HepG2 (cell line): ENCODE data around the gene CTCF. TPM values are rescaled to one million over a fixed set of nuclear protein-coding genes. Genes with fewer than 3 reads are reported as not detected.

ENCODE experiments used
- ATAC-seq: fragments of 200-7000 bp; cut with Tn5 transposase; 3 replicates; pipeline ENCODE4 v1.9.1; 2020; ENCODE audit warnings: mild to moderate bottlenecking, moderate library complexity
- BruUV-seq: library from RNA; stranded (reverse); fragments of 400-500 nt; replicated peaks from 2 replicates; lab custom pipeline; 2021; lab: Mats Ljungman, UMichigan
- CTCF ChIA-PET: fragments of 300-600 bp; formaldehyde crosslinking; extraction: SDS; loops from one replicate; lab custom pipeline; 2021; ENCODE audit warnings: low total read pairs, inconsistent platforms, low intra/inter-chr PET ratio; lab: Yijun Ruan, JAX
- POLR2A ChIA-PET: fragments of 350-600 bp; sonication (Branson Sonifier 250); formaldehyde crosslinking; loops from one replicate; lab custom pipeline; 2020; ENCODE audit warnings: antibody characterized with exemption, inconsistent platforms; lab: Yijun Ruan, JAX
- DNase-seq: peaks from one replicate; pipeline ENCODE4 v3.0.0-alpha.2; 2015; ENCODE audit warnings: low spot score
- FAIRE-seq: peaks from 3 replicates; lab custom pipeline; 2011; peaks lifted over from hg19 to GRCh38; lab: Jason Lieb, UNC
- H2AFZ ChIP-seq: one replicate; pipeline ENCODE4 v1.6.1; 2011; ENCODE audit warnings: low read length, inconsistent platforms
- H3K27ac ChIP-seq: fragments of 300-600 bp; 3 replicates; pipeline ENCODE4 v1.8.0; 2011; ENCODE audit warnings: mixed run types, mild to moderate bottlenecking, mixed read lengths, low read length, inconsistent platforms; ENCODE audit not compliant: insufficient read depth; ENCODE audit errors: extremely low read length
- H3K27me3 ChIP-seq, 2 experiments: fragments of 200-600 bp in 1 of 2; 2 replicates in 1 of 2; 3 replicates in 1 of 2; pipeline versions ENCODE4 v1.6.0 to v1.8.0; 2011; ENCODE audit warnings: low read length in 2 of 2, mild to moderate bottlenecking in 2 of 2, moderate library complexity in 2 of 2, inconsistent platforms in 1 of 2; ENCODE audit not compliant: insufficient read depth in 2 of 2, control insufficient read depth in 1 of 2
- H3K36me3 ChIP-seq, 2 experiments: fragments of 200-600 bp in 1 of 2; replicated peaks in 1 of 2; 2 replicates in 1 of 2; 3 replicates in 1 of 2; pipeline versions ENCODE4 v1.5.1 to v1.8.0; 2011; ENCODE audit warnings: low read length in 2 of 2, inconsistent platforms in 1 of 2; ENCODE audit not compliant: insufficient read depth in 2 of 2, control insufficient read depth in 1 of 2
- H3K4me1 ChIP-seq: 2 replicates; pipeline ENCODE4 v1.5.1; 2012; ENCODE audit warnings: low read length, inconsistent platforms; ENCODE audit not compliant: insufficient read depth
- H3K4me2 ChIP-seq: 2 replicates; pipeline ENCODE4 v1.6.0; 2011; ENCODE audit warnings: low read depth, low read length, inconsistent platforms
- H3K4me3 ChIP-seq, 3 experiments: fragments of 200-600 bp in 1 of 3; sonication (generic), shearing (Covaris generic) in 1 of 3; replicated peaks in 1 of 3; 2 replicates each; pipeline ENCODE4 v1.5.1; 2011 to 2016; ENCODE audit warnings: low read length in 3 of 3, inconsistent platforms in 2 of 3, low read depth in 2 of 3, mild to moderate bottlenecking in 2 of 3, control low read depth in 1 of 3, mixed read lengths in 1 of 3; ENCODE audit not compliant: insufficient read depth in 1 of 3
- H3K79me2 ChIP-seq: one replicate; pipeline ENCODE4 v1.6.1; 2011; ENCODE audit warnings: low read length, inconsistent platforms; ENCODE audit not compliant: insufficient read depth
- H3K9ac ChIP-seq: 2 replicates; pipeline ENCODE4 v1.6.0; 2011; ENCODE audit warnings: mild to moderate bottlenecking, low read depth, low read length, inconsistent platforms; ENCODE audit not compliant: insufficient read depth
- H3K9me3 ChIP-seq: 2 replicates; pipeline ENCODE4 v1.5.1; 2012; ENCODE audit warnings: mild to moderate bottlenecking, low read length
- H4K20me1 ChIP-seq: 2 replicates; pipeline ENCODE4 v1.6.0; 2011; ENCODE audit warnings: inconsistent platforms, mild to moderate bottlenecking, low read length, moderate library complexity; ENCODE audit not compliant: insufficient read depth
- CBX2 ChIP-seq, 2 experiments: fragments of 200-600 bp in 1 of 2; sonication (generic); formaldehyde crosslinking in 1 of 2; IDR thresholded peaks; 2 replicates each; pipeline versions ENCODE4 v1.7.0 to v1.8.1; 2018 to 2022; ENCODE audit warnings: low read depth in 2 of 2, low read length in 1 of 2, mild to moderate bottlenecking in 1 of 2, missing genetic modification reagents in 1 of 2
- DR1 ChIP-seq: sonication (generic); formaldehyde crosslinking; IDR thresholded peaks from 2 replicates; pipeline ENCODE4 v1.8.0; 2021; ENCODE audit warnings: mild to moderate bottlenecking, missing genetic modification reagents, inconsistent platforms
- XBP1 ChIP-seq: sonication (generic); formaldehyde crosslinking; IDR thresholded peaks from 2 replicates; pipeline ENCODE4 v1.5.0; 2020; ENCODE audit warnings: missing genetic modification reagents
- ZFP37 ChIP-seq: sonication (generic); formaldehyde crosslinking; IDR thresholded peaks from 2 replicates; pipeline ENCODE4 v1.4.0; 2020; ENCODE audit warnings: missing genetic modification reagents, borderline replicate concordance
- ZNF292 ChIP-seq: sonication (generic); formaldehyde crosslinking; IDR thresholded peaks from 2 replicates; pipeline ENCODE4 v1.8.1; 2022; ENCODE audit warnings: mild to moderate bottlenecking, low read depth, missing genetic modification reagents, borderline replicate concordance
- ZNF350 ChIP-seq: sonication (generic); formaldehyde crosslinking; IDR thresholded peaks from 2 replicates; pipeline ENCODE4 v1.4.0; 2020; ENCODE audit warnings: mild to moderate bottlenecking, low read depth, missing genetic modification reagents, borderline replicate concordance
- ZNF530 ChIP-seq: sonication (generic); formaldehyde crosslinking; IDR thresholded peaks from 2 replicates; pipeline ENCODE4 v1.5.0; 2020; ENCODE audit warnings: low read depth, mild to moderate bottlenecking, missing genetic modification reagents
- ZNF678 ChIP-seq: sonication (generic); formaldehyde crosslinking; IDR thresholded peaks from 2 replicates; pipeline ENCODE4 v1.4.0; 2020; ENCODE audit warnings: mild to moderate bottlenecking, missing genetic modification reagents
- ZNF775 ChIP-seq: sonication (generic); formaldehyde crosslinking; IDR thresholded peaks from 2 replicates; pipeline ENCODE4 v1.4.0; 2020; ENCODE audit warnings: missing genetic modification reagents, mild to moderate bottlenecking, moderate library complexity, borderline replicate concordance
- ZNF790 ChIP-seq: sonication (generic); formaldehyde crosslinking; IDR thresholded peaks from 2 replicates; pipeline ENCODE4 v1.8.0; 2022; ENCODE audit warnings: missing genetic modification reagents, mild to moderate bottlenecking, borderline replicate concordance
- WGBS: methylation state at CpG from one replicate; pipeline ENCODE4 v1.1.6; 2017; ENCODE audit warnings: low lambda C conversion rate; 5-methylcytosine and 5-hydroxymethylcytosine counted together
- in situ Hi-C: cut with HindIII; loops from 2 replicates; pipeline ENCODE4 v1.10.0; 2017; ENCODE audit warnings: low pct_unique_long_range_greater_than_20kb; ENCODE audit not compliant: extremely low pct_ligation_motif_present
- intact Hi-C: fragments of 100-400 bp; cut with micrococcal nuclease; formaldehyde crosslinking; loops from one replicate; pipeline ENCODE4 v1.10.0; 2022; ENCODE audit not compliant: unreplicated experiment
- polyA plus RNA-seq, 8 experiments: library from polyadenylated mRNA; depleted of rRNA in 3 of 8; stranded (reverse) in 7 of 8; unstranded in 1 of 8; fragments of >200 nt; fragmentation: Illumina TruSeq in 4 of 8; extraction: Trizol in 4 of 8; gene quantifications; 2 replicates each; pipeline versions ENCODE4 v1.2.1 to v1.2.3, GENCODE V29; 2011 to 2016; ENCODE audit warnings: low read depth in 4 of 8, missing spikeins in 1 of 8, mixed read lengths in 1 of 8; ENCODE audit not compliant: insufficient read depth in 1 of 8
- total RNA-seq, 5 experiments: library from RNA; depleted of rRNA; stranded (reverse); fragments of >200 nt; fragmentation: Illumina TruSeq; extraction: Trizol; gene quantifications; 2 replicates each; pipeline ENCODE4 v1.2.3, GENCODE V29; 2016; ENCODE audit warnings: low read depth in 1 of 5
- TF ChIP-seq, protein P1 (sequence below): IDR thresholded peaks from 2 replicates; pipeline ENCODE4 v1.6.1; 2016; ENCODE audit warnings: missing genetic modification reagents, missing compliant biosample characterization
- TF ChIP-seq, protein P2 (sequence below), 2 experiments: IDR thresholded peaks; 2 replicates each; pipeline ENCODE4 v1.6.1; 2011 to 2012; ENCODE audit warnings: low read length in 2 of 2, borderline replicate concordance in 1 of 2, low read depth in 1 of 2, mild to moderate bottlenecking in 1 of 2, moderate library complexity in 1 of 2

CTCF gene
- total and polyA plus RNA-seq, 2 of the 13 experiments (the other 11 are each of a cell fraction or from before 2014, with no cell fraction given): 19.5 to 37.5 TPM

DNA sequence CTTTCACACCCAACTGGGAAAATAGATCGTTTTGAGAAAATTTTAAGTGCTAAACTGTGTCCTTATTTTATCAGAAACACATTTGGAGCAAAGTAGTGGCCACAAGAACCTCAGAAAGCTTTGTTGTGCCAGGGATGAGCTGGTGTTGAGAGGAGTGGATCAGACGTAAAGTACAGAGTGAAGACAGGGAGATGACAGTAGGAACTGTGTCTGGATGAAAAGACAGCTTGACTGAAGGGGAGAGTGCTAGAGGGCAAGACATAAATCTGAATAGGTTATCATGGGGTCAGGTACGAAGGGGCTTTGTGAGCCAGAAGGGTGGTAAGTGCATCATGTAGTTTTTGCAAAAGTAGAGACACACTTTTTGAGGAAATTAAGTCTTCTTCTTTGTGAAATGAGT lies 43.3 kb downstream of the CTCF start:
- 0 out of 2 replicates have a peak, but pooled peaks cover 5% of the 10 kb centered on the region for H3K4me1 ChIP-seq
- H3K9ac ChIP-seq: no peak overlapping the region
- no peak for DNase-seq
- ATAC-seq: no peak
- H3K4me2 ChIP-seq: no peak overlapping the region
- FAIRE-seq: no peak
- no peaks in the 10 kb centered on the region for H3K27me3 ChIP-seq
- H3K79me2 ChIP-seq: peaks cover 55% of the 10 kb centered on the region
- TSS peak; percentile 26 for BruUV-seq
- H4K20me1 ChIP-seq: no peaks in the 10 kb centered on the region
- no peak overlapping the region for H2AFZ ChIP-seq
- WGBS: 88% methylated on average over 3 of the region's 3 CpGs
- intact Hi-C loops: no loop called here
- H3K4me3 ChIP-seq: no peak overlapping the region
- H3K27ac ChIP-seq: no peak overlapping the region
- no peak for TF ChIP-seq ZNF775 (CRISPR knock-in tag)
- TF ChIP-seq, protein P1, sequence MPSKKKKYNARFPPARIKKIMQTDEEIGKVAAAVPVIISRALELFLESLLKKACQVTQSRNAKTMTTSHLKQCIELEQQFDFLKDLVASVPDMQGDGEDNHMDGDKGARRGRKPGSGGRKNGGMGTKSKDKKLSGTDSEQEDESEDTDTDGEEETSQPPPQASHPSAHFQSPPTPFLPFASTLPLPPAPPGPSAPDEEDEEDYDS: no peak
- TF ChIP-seq, protein P2, sequence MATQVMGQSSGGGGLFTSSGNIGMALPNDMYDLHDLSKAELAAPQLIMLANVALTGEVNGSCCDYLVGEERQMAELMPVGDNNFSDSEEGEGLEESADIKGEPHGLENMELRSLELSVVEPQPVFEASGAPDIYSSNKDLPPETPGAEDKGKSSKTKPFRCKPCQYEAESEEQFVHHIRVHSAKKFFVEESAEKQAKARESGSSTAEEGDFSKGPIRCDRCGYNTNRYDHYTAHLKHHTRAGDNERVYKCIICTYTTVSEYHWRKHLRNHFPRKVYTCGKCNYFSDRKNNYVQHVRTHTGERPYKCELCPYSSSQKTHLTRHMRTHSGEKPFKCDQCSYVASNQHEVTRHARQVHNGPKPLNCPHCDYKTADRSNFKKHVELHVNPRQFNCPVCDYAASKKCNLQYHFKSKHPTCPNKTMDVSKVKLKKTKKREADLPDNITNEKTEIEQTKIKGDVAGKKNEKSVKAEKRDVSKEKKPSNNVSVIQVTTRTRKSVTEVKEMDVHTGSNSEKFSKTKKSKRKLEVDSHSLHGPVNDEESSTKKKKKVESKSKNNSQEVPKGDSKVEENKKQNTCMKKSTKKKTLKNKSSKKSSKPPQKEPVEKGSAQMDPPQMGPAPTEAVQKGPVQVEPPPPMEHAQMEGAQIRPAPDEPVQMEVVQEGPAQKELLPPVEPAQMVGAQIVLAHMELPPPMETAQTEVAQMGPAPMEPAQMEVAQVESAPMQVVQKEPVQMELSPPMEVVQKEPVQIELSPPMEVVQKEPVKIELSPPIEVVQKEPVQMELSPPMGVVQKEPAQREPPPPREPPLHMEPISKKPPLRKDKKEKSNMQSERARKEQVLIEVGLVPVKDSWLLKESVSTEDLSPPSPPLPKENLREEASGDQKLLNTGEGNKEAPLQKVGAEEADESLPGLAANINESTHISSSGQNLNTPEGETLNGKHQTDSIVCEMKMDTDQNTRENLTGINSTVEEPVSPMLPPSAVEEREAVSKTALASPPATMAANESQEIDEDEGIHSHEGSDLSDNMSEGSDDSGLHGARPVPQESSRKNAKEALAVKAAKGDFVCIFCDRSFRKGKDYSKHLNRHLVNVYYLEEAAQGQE (IDR thresholded peaks at IDR 0.05; ENCODE audit: borderline replicate concordance in 1 of 2, low read depth in 1 of 2, low read length in 2 of 2): no peak
- TF ChIP-seq CBX2 (IDR thresholded peaks at IDR 0.05; ENCODE audit: low read depth, low read length): no peak
- no peak for TF ChIP-seq CBX2 (CRISPR knock-in tag; IDR thresholded peaks at IDR 0.05; ENCODE audit: low read depth)
- no peak for TF ChIP-seq ZNF678 (CRISPR knock-in tag)
- no peak for TF ChIP-seq ZNF790
- TF ChIP-seq ZFP37: no peak
- TF ChIP-seq ZNF292: no peak
- no peak for TF ChIP-seq XBP1 (CRISPR knock-in tag)
- no peak for TF ChIP-seq ZNF350 (CRISPR knock-in tag)
- TF ChIP-seq DR1 (CRISPR knock-in tag): no peak
- TF ChIP-seq ZNF530 (CRISPR knock-in tag): no peak
- H3K36me3 ChIP-seq: peaks cover 0 to 5% of the 10 kb centered on the region in 2 experiments; a peak in 2 of 5 replicates
- ChIA-PET CTCF (no interaction called here), POLR2A (no interaction called here)
- no peaks in the 10 kb centered on the region for H3K9me3 ChIP-seq
- in situ Hi-C loops: no loop called here
